ENCODE results near the gene SIT1.

SIT1 gene

GRCh38 chr9:35650341-35651158 lies at the start of gene SIT1:
TSS of gene SIT1 (minus strand) at chr9:35650931. CDS start at chr9:35650853, 78 bp downstream.
- Histone ChIP-seq H3K27me3 (ENCODE audit: control insufficient read depth, insufficient read depth, low read length) (no peaks in the 10 kb centered on the region), H3K9ac (ENCODE audit: low read length) (no peak within 1 kb of the TSS), H3K36me3 (ENCODE audit: control insufficient read depth, insufficient read depth, low read length) (no peaks in the 10 kb centered on the region), H3K4me1 (ENCODE audit: control insufficient read depth, insufficient read depth, low read length) (peaks cover 3% of the 10 kb centered on the region), H3K27ac (ENCODE audit: low read depth, low read length) (no peak within 1 kb of the TSS), H3K4me3 (ENCODE audit: low read length) (peak within 1 kb of the TSS; percentile 52)

GRCh38 chr9:35700031-35700430 lies 49.3 kb upstream of the SIT1 start:
- no peaks in the 10 kb centered on the region for H3K27me3 ChIP-seq (ENCODE audit: control insufficient read depth, insufficient read depth, low read length)
- H3K27ac ChIP-seq (ENCODE audit: low read depth, low read length), result no peak overlapping the region
- peaks cover 78% of the 10 kb centered on the region for H3K36me3 ChIP-seq (ENCODE audit: control insufficient read depth, insufficient read depth, low read length)
- no peak overlapping the region for H3K4me3 ChIP-seq (ENCODE audit: low read length)
- peaks cover 2% of the 10 kb centered on the region for H3K4me1 ChIP-seq (ENCODE audit: control insufficient read depth, insufficient read depth, low read length)
- H3K9ac ChIP-seq (ENCODE audit: low read length), result no peak overlapping the region

GRCh38 chr9:35698231-35698630 lies 47.5 kb upstream of the SIT1 start:
- peaks cover 2% of the 10 kb centered on the region for H3K4me1 ChIP-seq (ENCODE audit: control insufficient read depth, insufficient read depth, low read length)
- H3K27me3 ChIP-seq (ENCODE audit: control insufficient read depth, insufficient read depth, low read length), result no peaks in the 10 kb centered on the region
- no peak overlapping the region for H3K9ac ChIP-seq (ENCODE audit: low read length)
- H3K36me3 ChIP-seq (ENCODE audit: control insufficient read depth, insufficient read depth, low read length), result peaks cover 60% of the 10 kb centered on the region
- H3K4me3 ChIP-seq (ENCODE audit: low read length), result no peak overlapping the region
- no peak overlapping the region for H3K27ac ChIP-seq (ENCODE audit: low read depth, low read length)

- Histone ChIP-seq H3K27me3 (ENCODE audit: control insufficient read depth, insufficient read depth, low read length) (no peaks in the 10 kb centered on the region), H3K36me3 (ENCODE audit: control insufficient read depth, insufficient read depth, low read length) (peaks cover 55% of the 10 kb centered on the region), H3K4me1 (ENCODE audit: control insufficient read depth, insufficient read depth, low read length) (peaks cover 2% of the 10 kb centered on the region), H3K27ac (ENCODE audit: low read depth, low read length) (peak overlapping the region; percentile 38), H3K4me3 (ENCODE audit: low read length) (no peak overlapping the region), H3K9ac (ENCODE audit: low read length) (no peak overlapping the region)
These were observed 46.8 kb upstream of the SIT1 start for GRCh38 chr9:35697486-35697885.

GRCh38 chr9:35696520-35697215 lies 45.9 kb upstream of the SIT1 start:
- H3K27me3 ChIP-seq (ENCODE audit: control insufficient read depth, insufficient read depth, low read length), result no peaks in the 10 kb centered on the region
- peak overlapping the region; percentile 38 for H3K27ac ChIP-seq (ENCODE audit: low read depth, low read length)
- peaks cover 2% of the 10 kb centered on the region for H3K4me1 ChIP-seq (ENCODE audit: control insufficient read depth, insufficient read depth, low read length)
- H3K4me3 ChIP-seq (ENCODE audit: low read length), result no peak overlapping the region
- H3K36me3 ChIP-seq (ENCODE audit: control insufficient read depth, insufficient read depth, low read length), result peaks cover 49% of the 10 kb centered on the region
- H3K9ac ChIP-seq (ENCODE audit: low read length), result peak overlapping the region; percentile 8

GRCh38 chr9:35695943-35696401 lies 45.2 kb upstream of the SIT1 start:
- H3K4me1 ChIP-seq (ENCODE audit: control insufficient read depth, insufficient read depth, low read length), result peaks cover 8% of the 10 kb centered on the region
- peak overlapping the region; percentile 38 for H3K27ac ChIP-seq (ENCODE audit: low read depth, low read length)
- peaks cover 43% of the 10 kb centered on the region for H3K36me3 ChIP-seq (ENCODE audit: control insufficient read depth, insufficient read depth, low read length)
- no peaks in the 10 kb centered on the region for H3K27me3 ChIP-seq (ENCODE audit: control insufficient read depth, insufficient read depth, low read length)
- H3K4me3 ChIP-seq (ENCODE audit: low read length), result no peak overlapping the region
- no peak overlapping the region for H3K9ac ChIP-seq (ENCODE audit: low read length)

- Histone ChIP-seq H3K4me3 (ENCODE audit: low read length) (peak overlapping the region; percentile 80), H3K4me1 (ENCODE audit: control insufficient read depth, insufficient read depth, low read length) (peaks cover 8% of the 10 kb centered on the region), H3K36me3 (ENCODE audit: control insufficient read depth, insufficient read depth, low read length) (peaks cover 7% of the 10 kb centered on the region), H3K9ac (ENCODE audit: low read length) (no peak overlapping the region), H3K27ac (ENCODE audit: low read depth, low read length) (peak overlapping the region; percentile 99), H3K27me3 (ENCODE audit: control insufficient read depth, insufficient read depth, low read length) (no peaks in the 10 kb centered on the region)
These were observed 41.1 kb upstream of the SIT1 start for GRCh38 chr9:35691757-35692301.

GRCh38 chr9:35691334-35691650 lies 40.6 kb upstream of the SIT1 start:
- H3K27me3 ChIP-seq (ENCODE audit: control insufficient read depth, insufficient read depth, low read length), result no peaks in the 10 kb centered on the region
- peak overlapping the region; percentile 6 for H3K9ac ChIP-seq (ENCODE audit: low read length)
- peaks cover 3% of the 10 kb centered on the region for H3K36me3 ChIP-seq (ENCODE audit: control insufficient read depth, insufficient read depth, low read length)
- peaks cover 7% of the 10 kb centered on the region for H3K4me1 ChIP-seq (ENCODE audit: control insufficient read depth, insufficient read depth, low read length)
- peak overlapping the region; percentile 99 for H3K27ac ChIP-seq (ENCODE audit: low read depth, low read length)
- H3K4me3 ChIP-seq (ENCODE audit: low read length), result peak overlapping the region; percentile 80

- Histone ChIP-seq H3K27ac (ENCODE audit: low read depth, low read length) (peak overlapping the region; percentile 99), H3K4me3 (ENCODE audit: low read length) (peak overlapping the region; percentile 82), H3K9ac (ENCODE audit: low read length) (peak overlapping the region; percentile 6), H3K4me1 (ENCODE audit: control insufficient read depth, insufficient read depth, low read length) (peaks cover 8% of the 10 kb centered on the region), H3K36me3 (ENCODE audit: control insufficient read depth, insufficient read depth, low read length) (no peaks in the 10 kb centered on the region), H3K27me3 (ENCODE audit: control insufficient read depth, insufficient read depth, low read length) (no peaks in the 10 kb centered on the region)
These were observed 40.0 kb upstream of the SIT1 start for GRCh38 chr9:35690614-35691333.

GRCh38 chr9:35690294-35690613 lies 39.5 kb upstream of the SIT1 start:
- Histone ChIP-seq H3K4me3 (ENCODE audit: low read length) (peak overlapping the region; percentile 82), H3K27ac (ENCODE audit: low read depth, low read length) (peak overlapping the region; percentile 99), H3K4me1 (ENCODE audit: control insufficient read depth, insufficient read depth, low read length) (peaks cover 10% of the 10 kb centered on the region), H3K9ac (ENCODE audit: low read length) (peak overlapping the region; percentile 10), H3K27me3 (ENCODE audit: control insufficient read depth, insufficient read depth, low read length) (no peaks in the 10 kb centered on the region), H3K36me3 (ENCODE audit: control insufficient read depth, insufficient read depth, low read length) (peaks cover 4% of the 10 kb centered on the region)

- peaks cover 15% of the 10 kb centered on the region for H3K4me1 ChIP-seq (ENCODE audit: control insufficient read depth, insufficient read depth, low read length)
- H3K27me3 ChIP-seq (ENCODE audit: control insufficient read depth, insufficient read depth, low read length), result no peaks in the 10 kb centered on the region
- peak within 1 kb of the TSS; percentile 99 for H3K27ac ChIP-seq (ENCODE audit: low read depth, low read length)
These were observed 39.0 kb upstream of the SIT1 start, which contains the start of gene TPM2 for GRCh38 chr9:35689542-35690293. TSS of gene TPM2 (minus strand) at chr9:35689925. CDS start at chr9:35689817, 108 bp downstream.

More at GRCh38 chr9:35689542-35690293, 39.0 kb upstream of the SIT1 start, which contains the start of gene TPM2:
- Histone ChIP-seq H3K4me3 (ENCODE audit: low read length) (peak within 1 kb of the TSS; percentile 82), H3K9ac (ENCODE audit: low read length) (peak within 1 kb of the TSS; percentile 85), H3K36me3 (ENCODE audit: control insufficient read depth, insufficient read depth, low read length) (peaks cover 9% of the 10 kb centered on the region)

Data from rectal smooth muscle tissue (tissue), 1 donor.